Measurements from ENCODE around the gene SFXN2.
A peak's percentile ranks its signal among the peaks of the same experiment; 100 is the strongest.
"Not testable (repeated sequence)": the region's sequence is repeated elsewhere in the genome, so short reads cannot be mapped to it uniquely, and the experiment has no call there.

The SFXN2 gene

DNA sequence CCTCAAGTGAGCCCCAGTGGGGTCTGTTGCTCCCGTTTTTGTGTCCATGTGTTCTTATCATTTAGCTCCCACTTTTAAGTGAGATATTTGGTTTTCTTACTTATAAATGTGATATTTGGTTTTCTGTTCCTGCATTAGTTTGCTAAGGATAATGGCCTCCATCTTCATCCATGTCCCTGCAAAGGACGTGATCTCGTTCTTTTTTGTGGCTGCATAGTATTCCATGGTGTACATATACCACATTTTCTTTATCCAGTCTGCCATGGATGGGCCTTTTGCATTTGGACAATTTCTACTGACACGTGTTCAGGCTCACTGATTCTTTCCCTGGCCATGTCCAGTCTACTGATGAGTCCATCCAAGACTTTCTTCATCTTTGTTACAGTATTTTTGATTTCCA lies 9.6 kb downstream of the SFXN2 start:
- DNase-seq: no peak

DNA sequence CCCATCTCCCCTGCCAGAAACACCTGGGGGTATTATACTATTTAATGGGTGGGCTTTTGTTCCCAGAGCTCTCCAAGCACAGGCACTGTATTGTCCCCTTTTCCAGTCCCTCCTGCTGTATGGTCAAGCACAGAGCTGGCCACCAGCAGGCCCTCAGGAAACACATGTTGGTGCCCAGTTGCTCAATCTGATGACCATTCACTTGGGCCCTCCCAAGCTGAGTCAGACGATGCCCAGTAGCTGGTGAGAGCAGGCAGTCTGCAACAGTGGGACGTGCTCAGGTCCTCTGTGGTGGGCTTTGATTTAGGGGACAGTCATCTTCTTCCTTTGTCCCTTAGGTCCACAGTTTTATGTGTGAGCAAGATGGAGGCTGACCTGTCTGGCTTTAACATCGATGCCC lies 11.8 kb downstream of the SFXN2 start:
- no peak for DNase-seq

DNA sequence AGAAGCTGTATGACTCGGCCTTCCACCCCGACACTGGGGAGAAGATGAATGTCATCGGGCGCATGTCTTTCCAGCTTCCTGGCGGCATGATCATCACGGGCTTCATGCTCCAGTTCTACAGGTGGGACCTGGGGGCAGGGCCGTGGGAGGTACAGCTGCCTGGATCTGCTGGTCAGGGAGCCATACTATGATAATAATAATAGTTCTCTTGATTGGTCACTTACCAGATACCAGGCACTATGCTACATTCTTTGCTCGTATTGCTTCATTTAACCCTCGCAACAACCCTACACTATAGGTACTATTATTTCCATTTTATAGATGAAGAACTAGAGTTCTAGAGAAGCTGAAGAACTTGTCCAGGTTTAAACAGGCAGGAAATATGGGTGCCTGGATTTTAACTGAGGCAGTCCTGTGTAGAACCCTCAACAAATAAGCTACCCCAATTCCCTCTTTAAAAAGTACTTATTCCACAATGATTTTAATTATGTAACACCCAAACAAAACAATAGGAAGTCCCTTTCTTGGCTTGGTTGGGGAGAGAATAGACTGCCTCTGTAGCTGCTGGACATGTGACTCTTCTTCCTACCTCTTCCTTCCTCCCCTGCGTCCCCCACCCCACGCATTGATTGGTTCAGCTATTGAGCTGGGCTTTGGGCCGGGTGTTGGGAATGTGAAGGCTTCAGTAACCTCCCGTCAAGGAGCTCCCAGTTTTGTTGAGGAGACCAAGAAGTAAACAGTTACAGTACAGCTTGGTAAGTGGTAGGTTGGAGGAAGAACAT lies 12.8 kb downstream of the SFXN2 start:
- DNase-seq: no peak

DNA sequence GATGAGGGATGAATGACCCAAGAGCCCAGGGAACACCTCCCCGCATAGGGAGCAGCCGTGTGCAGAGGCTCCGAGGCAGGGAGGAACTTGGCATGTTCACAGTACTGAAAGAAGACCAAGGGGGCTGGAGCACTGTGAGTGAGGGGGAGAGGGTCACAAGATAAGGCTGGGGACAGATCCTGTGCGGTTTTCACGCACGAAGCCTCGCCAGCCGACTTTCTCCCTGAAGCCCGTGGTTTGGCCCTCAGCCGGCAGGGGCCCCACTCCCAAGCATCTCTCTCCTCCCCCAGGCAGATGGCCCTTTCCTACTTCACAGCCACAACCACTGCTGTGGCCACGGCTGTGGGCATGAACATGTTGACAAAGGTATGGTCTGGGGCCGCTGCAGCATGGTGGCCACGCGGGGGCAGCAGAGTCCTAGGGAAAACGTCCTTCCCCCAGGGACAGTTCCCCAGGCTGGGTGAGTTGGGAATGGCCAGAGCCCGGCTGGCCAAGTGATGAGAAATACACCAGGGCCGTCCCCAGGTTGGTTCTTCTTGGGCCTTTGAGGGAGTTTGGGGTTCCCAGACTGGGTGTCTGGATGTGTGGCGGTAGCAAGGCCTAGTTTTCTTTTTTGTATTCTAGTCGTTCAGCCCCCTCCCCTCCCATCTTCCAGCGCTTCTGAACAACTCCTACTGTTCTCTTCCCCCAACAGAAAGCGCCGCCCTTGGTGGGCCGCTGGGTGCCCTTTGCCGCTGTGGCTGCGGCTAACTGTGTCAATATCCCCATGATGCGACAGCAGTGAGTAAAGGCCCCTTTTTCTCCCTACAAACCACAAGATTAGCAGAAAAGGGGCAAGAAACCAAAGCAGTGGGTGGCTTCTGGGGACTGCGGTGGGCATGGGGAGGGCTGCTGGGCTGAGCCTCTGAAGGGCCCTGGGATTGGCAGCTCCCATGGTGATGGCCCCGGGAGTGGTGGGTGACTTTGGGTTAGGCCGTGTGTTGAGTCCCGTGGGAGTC lies 14.9 kb downstream of the SFXN2 start:
- DNase-seq: peak; percentile 87

DNA sequence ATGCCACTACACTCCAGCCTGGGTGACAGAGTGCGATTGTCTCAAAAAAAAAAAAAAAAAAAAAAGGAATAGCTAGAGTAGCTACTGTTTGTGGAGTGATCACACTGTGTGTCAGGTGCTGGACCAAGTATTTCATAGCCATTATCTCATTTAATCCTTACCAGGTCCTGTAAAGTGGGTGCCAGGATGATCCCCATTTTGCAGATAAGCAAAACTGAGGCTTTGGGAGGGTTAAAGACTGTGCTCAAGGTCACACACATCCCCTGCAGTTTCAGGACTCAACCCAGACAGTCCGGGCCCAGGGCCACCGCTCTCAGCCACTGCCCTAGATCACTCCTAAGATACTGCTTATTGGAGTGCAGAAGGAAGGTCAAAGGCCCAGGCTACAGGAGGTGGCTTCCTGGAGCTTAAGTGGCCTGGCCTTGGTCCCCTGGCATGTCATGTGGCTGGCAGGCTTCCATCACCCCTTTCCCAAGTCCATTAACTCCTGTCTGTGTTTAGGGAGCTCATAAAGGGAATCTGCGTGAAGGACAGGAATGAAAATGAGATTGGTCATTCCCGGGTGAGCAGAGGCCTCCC lies 16.9 kb downstream of the SFXN2 start:
- DNase-seq: no peak

DNA sequence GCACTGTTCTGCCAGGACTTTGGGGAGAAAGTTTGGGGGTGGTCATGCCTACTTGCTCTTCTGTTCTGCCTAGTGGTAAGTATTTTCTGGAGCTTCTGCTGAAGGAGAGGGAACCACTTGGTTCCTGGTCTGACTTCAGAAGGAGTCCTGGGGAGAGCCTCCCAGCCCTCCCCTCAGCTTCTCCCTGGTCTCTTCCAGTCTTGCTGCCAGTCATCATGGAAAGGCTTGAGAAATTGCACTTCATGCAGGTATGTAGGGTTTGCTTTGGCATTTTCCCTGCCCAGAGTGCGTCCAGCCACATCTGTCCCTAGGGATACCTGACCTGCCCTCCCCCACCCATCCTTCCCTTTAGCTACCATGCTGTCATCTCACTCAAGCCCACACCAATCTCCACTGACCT lies 18.2 kb downstream of the SFXN2 start:
- no peak for DNase-seq

DNA sequence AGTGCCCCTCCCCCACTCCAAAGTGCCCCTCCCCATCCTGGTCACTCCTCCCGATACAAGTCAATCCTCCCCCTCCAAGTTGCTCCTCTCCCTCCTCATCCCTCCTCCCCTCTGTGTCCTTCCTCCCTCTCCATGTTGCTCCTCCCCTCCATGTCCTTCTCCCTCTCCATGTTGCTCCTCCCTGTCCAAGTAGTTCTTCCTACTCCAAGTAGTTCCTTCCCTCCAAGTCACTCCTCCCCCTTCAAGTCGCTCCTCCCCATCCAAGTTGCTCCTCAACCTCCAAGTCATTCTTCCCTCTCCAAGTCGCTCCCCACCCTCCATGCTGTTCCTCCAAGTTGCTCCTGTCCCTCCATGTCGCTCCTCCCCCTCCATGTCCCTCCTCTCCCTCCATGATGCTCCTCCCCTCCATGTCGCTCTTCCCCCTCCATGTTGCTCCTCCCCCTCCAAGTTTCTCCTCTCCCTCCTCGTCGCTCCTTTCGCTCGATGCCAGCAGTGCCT lies 20.7 kb downstream of the SFXN2 start:
- no peak for DNase-seq

DNA sequence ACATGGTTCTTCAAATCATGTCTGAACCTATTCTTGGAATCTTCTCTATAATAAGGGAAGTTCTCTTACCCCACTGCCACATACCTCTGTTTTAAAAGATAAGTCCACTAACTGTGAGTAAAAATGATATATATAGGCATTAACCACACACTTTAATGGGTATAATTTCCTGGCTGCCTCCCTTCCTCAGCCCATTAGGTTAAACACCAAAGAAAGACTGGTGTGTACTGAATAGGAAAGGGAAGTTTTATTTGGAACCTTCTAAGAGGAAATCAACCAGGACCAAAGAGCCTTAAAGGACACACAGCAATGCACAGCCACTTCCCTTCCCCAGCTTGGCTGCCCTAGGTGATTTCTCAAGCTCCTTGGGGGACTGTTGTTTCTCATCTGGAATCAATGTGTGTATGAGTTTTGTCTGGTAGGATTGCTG lies 24.3 kb downstream of the SFXN2 start:
- DNase-seq: peak; percentile 74

DNA sequence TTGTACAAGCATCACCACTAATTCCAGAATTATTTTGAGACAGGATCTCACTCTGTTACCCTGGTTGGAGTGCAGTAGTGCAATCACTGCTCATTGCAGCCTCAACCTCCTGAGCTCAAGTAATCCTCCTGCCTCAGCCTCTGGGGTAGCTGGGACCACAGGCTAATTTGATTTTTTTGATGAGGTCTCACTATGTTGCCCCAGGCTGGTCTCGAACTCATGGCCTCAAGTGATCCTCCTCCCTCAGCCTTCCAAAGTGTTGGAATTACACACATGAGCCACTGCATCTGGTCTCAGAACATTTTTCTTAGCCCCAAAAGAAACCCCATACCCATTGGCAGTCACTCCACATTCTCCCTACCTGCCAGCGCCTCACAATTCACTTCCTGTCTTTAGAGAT lies 25.8 kb downstream of the SFXN2 start:
- DNase-seq: no peak

DNA sequence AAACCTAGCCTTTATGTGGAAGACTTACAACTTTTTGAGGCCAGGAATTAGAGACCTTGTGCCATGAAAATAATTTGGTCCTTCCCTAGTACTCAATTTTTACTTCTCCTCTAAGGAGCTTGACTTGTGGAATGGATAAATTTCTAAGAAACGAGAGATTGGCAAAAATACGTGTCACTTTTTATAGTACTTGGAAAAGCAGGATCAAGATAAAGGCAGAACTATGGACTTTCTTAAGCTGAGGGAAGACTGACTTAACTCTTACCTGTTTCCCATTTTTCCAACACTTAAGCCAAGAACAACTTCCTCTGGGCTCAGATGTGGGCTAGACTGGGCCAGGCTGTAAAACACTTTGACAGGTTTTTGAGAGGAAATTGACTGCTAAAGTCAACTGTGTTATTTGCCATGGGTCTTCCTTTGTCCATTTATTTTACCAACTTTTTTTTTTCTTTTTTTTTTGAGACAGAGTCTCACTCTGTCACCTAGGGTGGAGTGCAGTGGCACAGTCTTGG lies 27.3 kb downstream of the SFXN2 start:
- DNase-seq: no peak

DNA sequence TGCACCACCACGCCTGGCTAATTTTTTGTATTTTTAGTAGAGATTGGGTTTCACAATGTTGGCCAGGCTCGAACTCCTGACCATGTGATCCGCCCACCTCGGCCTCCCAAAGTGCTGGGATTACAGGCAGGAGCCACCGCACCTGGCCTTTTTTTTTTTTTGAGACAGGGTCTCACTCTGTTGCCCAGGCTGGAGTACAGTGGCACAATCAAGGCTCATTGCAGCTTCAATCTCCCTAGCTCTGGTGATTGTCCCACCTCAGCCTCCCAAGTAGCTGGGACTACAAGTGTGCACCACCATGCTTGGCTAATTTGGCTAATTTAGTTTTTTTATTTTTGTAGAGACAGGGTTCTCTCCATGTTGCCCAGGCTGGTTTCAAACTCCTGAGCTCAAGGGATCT lies 27.9 kb downstream of the SFXN2 start:
- DNase-seq: not testable (repeated sequence)

DNA sequence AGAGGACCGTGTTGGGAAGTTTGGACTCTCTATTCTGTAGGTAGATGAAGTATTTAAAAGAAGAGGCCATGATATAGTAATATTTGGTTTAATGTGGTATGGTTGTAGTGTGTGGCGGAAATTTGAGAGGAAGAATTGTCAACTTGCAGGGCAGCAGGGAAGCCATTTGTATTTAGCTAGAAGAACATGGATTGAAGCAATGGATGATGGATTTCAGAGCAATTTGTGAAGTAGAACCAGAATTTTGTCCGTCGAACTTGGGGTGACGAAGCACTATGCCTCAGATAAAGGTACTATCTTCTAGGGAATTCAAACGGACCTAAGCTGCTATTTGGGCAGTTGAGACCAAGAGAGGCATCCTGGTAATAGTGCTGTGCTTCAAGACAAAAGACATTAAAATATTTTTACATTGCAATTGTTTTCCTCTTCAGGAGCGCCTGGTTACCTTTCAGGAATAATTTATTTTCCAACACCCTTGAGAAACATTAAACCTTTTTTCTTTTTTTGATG lies 28.7 kb downstream of the SFXN2 start:
- no peak for DNase-seq

DNA sequence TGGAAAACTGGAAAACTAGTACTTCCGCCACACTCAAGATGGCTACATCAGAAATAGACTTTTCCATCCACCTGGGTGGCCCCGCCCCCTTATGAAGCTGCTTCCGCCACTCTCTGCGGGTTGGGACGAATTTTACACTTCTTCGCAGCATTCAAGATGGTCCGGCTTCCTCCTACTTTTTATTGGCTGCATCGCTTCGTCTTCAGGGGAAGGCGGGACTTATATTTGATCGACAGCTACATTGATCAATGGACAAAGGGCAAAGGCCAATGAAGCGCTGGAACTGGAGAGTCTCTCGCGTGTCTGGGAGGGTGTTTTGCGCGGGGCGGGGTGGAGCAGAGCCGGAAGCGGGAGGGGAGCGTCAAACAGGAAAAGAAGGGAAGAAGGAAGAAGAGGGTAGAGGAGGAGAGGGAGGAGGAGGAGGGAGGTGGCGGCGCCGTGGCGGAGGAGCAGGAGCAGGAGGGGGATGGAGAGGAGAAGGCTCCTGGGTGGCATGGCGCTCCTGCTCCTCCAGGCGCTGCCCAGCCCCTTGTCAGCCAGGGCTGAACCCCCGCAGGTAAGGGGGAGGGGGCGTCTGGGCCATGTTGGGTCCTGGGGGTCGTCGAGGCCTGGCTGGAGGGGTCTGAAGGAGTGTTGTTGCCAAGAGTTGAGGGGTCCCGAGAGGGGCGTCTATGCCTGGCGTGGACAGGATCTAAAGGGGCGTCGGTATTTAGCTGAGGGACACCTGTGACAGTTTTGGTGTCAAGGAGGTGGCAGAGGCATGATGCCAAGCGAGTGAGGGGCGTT lies 29.3 kb downstream of the SFXN2 start, which contains the start of gene WBP1L:
TSS of gene WBP1L (plus strand) at position 361 of the 786 bp plus-strand sequence. CDS start at position 467, 106 bp downstream.
- DNase-seq: peak; percentile 99

DNA sequence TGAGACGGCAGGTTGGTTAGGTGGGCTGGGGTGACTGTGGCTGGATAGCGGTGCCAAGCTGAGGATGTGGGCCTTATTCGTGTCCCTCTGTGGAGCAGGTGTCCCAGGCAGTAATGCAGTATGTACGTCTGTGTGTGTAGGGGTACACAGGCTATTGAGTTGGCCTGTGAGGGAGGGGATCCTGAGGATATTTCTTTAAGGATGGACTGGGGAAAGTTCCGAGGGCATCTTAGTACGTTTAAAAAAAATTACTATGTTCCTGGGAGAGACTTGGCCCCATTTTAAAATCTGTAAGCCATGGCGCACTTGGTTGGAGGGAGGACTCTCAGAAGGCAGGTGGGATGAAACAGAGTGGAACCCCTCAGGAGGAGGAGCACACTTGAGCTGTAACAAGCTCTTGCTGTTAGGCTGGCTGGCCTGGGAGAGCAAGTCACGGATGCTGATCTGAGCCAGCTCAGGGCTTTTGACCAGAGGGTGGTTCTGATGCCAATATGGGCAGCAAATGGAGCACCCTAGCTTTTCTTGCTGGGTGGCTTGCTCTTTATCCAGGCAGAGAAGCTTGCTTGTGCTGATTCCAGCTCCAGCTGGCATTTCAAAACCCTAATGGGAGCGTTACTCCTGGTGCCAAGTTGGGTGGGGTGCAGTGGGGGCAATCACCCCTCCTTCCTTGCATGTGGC lies 30.1 kb downstream of the SFXN2 start:
- peak; percentile 55 for DNase-seq

DNA sequence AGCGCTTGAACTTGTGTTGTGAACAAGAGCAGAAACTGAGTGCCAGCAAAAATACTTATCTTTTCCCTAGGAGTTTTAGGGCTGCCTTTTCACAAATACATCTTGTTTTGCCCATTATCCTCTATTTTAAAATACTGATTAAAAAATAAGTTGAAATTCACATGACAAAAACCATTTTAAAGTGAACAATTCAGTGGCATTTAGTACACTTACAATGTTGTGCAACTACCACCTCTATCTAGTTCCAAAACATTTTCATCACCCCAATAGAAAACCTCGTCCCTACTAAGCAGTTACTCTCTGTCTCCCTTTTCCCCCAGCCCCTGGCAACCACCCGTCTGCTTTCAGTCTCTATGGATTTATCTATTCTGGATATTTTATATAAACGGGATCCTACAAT lies 30.7 kb downstream of the SFXN2 start:
- no peak for DNase-seq

DNA sequence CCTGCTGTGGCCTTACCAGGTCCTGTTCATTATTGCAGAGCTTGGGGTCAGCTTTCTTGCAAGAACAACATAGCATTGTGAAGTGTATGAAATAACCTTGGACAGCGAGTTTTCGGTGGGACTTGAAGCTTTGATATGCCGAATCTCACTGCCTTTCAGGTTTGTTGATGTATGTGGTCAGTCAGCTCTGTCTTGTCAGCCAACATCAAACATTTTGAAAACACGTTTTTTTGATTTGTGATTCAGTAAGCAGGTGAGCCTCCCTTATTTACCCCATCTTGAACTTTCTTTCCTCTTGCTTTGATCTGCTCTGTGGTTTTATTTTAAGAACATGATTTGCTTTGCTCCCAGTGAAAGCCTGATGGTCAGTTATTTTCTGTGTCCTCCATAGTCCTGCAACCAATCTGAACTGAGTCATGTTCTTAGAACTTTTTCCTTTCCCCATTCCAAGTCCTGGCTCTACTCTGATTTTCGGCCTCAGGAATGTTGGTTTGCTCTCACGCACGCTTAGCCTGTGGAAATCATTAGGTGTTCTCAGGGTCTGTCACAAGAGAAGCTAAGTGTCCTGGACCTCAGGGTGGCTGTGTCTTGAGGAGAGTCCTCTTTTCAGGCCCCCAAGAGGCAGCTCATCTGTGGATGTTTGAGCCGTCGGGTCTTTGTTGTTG lies 38.0 kb downstream of the SFXN2 start:
- no peak for DNase-seq

DNA sequence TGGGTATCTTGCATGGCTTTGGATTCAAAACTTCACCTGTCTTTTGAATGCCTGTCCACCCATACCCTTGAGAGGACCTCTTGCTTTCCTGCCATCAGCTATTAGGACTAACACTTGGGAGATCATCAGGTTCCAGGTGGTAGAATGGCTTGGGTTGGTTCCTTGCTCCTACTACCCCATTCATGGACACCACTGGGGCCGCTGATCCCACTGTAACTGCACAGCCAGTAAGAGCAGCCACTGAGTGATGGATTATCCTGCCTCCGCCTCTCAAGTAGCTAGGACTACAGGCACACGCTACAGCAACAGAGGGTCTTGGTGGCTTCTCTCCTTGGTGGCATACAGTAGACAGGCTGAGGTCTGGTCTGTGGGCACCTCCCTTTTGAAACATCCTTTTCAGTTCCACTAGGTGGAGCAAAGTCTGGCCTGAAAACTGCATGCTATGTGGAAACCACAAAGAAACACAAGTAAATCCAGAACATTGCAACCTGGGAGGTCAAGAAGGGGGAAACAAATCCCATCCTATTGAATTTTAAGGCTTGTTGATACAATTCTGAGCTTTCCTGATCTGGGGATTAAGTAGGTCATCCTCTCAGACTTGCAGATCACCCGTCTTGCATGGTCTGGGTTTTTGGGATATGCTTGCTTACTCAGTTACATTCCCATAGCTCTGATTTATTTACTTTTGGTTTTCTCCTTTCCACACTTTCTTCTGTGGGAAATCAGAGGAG lies 38.7 kb downstream of the SFXN2 start:
- DNase-seq: peak; percentile 83

DNA sequence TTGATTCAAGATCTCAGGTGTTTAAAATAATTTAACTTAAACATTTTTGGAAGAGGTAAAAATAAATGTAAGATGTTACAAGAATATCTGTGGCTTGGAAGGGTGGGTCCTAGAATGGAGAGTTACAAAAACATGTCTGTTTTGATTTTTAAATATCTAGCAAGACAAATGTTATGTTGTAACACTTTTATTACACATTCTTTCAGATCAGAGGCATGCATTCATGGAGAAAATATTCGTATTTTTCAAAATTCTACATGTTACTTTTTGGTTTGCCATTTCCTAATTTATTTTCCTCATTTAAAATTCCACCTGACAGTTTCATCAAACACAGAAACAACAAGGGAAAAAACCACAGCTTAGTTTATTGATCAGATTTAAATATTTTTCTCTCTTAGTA lies 39.3 kb downstream of the SFXN2 start:
- DNase-seq: no peak

DNA sequence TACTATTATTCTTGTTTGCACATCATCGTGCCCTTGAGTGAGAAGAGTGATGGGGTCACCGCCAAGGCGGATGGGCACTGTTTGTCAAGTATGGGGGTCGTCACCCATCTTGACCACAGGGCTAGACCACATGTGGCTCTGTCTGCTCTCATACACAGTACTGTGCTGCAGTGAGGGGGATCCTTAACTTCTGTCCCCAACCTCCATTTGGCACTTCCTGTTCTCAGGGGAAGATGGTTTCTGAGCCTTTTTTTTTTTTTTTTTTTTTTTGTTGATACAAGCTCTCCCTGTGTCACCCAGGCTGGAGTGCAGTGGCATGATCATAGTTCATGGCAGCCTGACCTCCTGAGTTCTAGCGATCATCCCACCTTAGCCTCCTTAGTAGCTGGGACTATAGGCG lies 42.9 kb downstream of the SFXN2 start:
- no peak for DNase-seq
